Neural cell (in vitro differentiated cells): ENCODE results near the gene GABRG3. TPM values are rescaled to one million over a fixed set of nuclear protein-coding genes. Genes with fewer than 3 reads are reported as not detected.

Source experiments
- H2AFZ ChIP-seq: fragments of 200-600, 300-800 bp; sonication (generic), shearing (Covaris generic); 2 replicates; pipeline ENCODE4 v1.6.0; 2014; ENCODE audit warnings: low read depth, mild to moderate bottlenecking, antibody characterized with exemption, low read length, moderate library complexity
- H3F3A ChIP-seq: fragments of 200-600 bp; shearing (Covaris generic); 2 replicates; pipeline ENCODE4 v1.6.1; 2016; ENCODE audit warnings: mild to moderate bottlenecking, moderate library complexity, mixed read lengths, antibody characterized with exemption, low read length; ENCODE audit not compliant: insufficient read depth, poor library complexity, severe bottlenecking
- H3K27ac ChIP-seq: fragments of 200-600, 300-800 bp; sonication (generic), shearing (Covaris generic); 2 replicates; pipeline ENCODE4 v1.5.1; 2014; ENCODE audit warnings: mild to moderate bottlenecking, low read length, moderate library complexity
- H3K27me3 ChIP-seq: fragments of 300-800, 200-600 bp; sonication (generic), shearing (Covaris generic); 2 replicates; pipeline ENCODE4 v1.6.0; 2014; ENCODE audit warnings: mild to moderate bottlenecking, low read depth, low read length, moderate library complexity; ENCODE audit not compliant: insufficient read depth
- H3K36me3 ChIP-seq: fragments of 300-800, 200-600 bp; sonication (generic), shearing (Covaris generic); 2 replicates; pipeline ENCODE4 v1.5.1; 2014; ENCODE audit warnings: mild to moderate bottlenecking, antibody characterized with exemption, low read length, moderate library complexity; ENCODE audit not compliant: insufficient read depth
- H3K4me2 ChIP-seq: fragments of 300-800, 200-600 bp; sonication (generic), shearing (Covaris generic); 2 replicates; pipeline ENCODE4 v1.6.0; 2014; ENCODE audit warnings: mild to moderate bottlenecking, low read length
- H3K4me3 ChIP-seq: fragments of 300-800, 200-600 bp; sonication (generic), shearing (Covaris generic); 2 replicates; pipeline ENCODE4 v1.5.1; 2014; ENCODE audit warnings: mild to moderate bottlenecking, low read length, moderate library complexity
- H3K79me2 ChIP-seq: fragments of 200-600 bp; shearing (Covaris generic); replicated peaks from 2 replicates; pipeline ENCODE4 v1.6.0; 2014; ENCODE audit warnings: mild to moderate bottlenecking, low read length, moderate library complexity; ENCODE audit not compliant: insufficient read depth
- H3K9ac ChIP-seq: fragments of 300-800, 200-600 bp; sonication (generic), shearing (Covaris generic); 2 replicates; pipeline ENCODE4 v1.6.1; 2016; ENCODE audit warnings: mild to moderate bottlenecking, low read length, mixed read lengths
- H3K9me2 ChIP-seq: fragments of 200-600 bp; shearing (Covaris generic); 2 replicates; pipeline ENCODE4 v1.6.1; 2016; ENCODE audit warnings: mild to moderate bottlenecking, low read length, mixed read lengths; ENCODE audit not compliant: insufficient read depth
- H3K9me3 ChIP-seq: fragments of 200-600, 300-800 bp; sonication (generic), shearing (Covaris generic); 2 replicates; pipeline ENCODE4 v1.6.1; 2016; ENCODE audit warnings: mild to moderate bottlenecking, mixed run types, low read length, moderate library complexity, mixed read lengths
- H4K20me1 ChIP-seq: fragments of 200-600 bp; shearing (Covaris generic); 2 replicates; pipeline ENCODE4 v1.6.1; 2016; ENCODE audit warnings: mild to moderate bottlenecking, mixed run types; ENCODE audit not compliant: insufficient read depth
- EP300 ChIP-seq: fragments of 450-650 bp; conservative IDR thresholded peaks from 2 replicates; pipeline ENCODE4 v1.6.1; 2014; ENCODE audit warnings: antibody characterized with exemption, mild to moderate bottlenecking, moderate library complexity; ENCODE audit not compliant: poor library complexity, severe bottlenecking
- EZH2 ChIP-seq: fragments of 200-600, 300-800 bp; shearing (Covaris generic), sonication (generic); IDR thresholded peaks from 2 replicates; pipeline ENCODE4 v1.6.1; 2014; ENCODE audit warnings: antibody characterized with exemption, low read length, borderline replicate concordance, mild to moderate bottlenecking; ENCODE audit not compliant: insufficient read depth, poor library complexity, severe bottlenecking
- MXI1 ChIP-seq: fragments of 450-650 bp; conservative IDR thresholded peaks from 2 replicates; pipeline ENCODE4 v1.6.1; 2014; ENCODE audit warnings: antibody characterized with exemption, mild to moderate bottlenecking; ENCODE audit not compliant: poor library complexity, severe bottlenecking
- POLR2AphosphoS5 ChIP-seq: IDR thresholded peaks from 2 replicates; pipeline ENCODE4 v1.6.1; 2012
- RAD21 ChIP-seq: fragments of 450-650 bp; conservative IDR thresholded peaks from 2 replicates; pipeline ENCODE4 v1.6.1; 2014; ENCODE audit warnings: antibody characterized with exemption, mild to moderate bottlenecking, moderate library complexity
- REST ChIP-seq: IDR thresholded peaks from 2 replicates; pipeline ENCODE4 v1.6.1; 2012; ENCODE audit warnings: borderline replicate concordance
- SMC3 ChIP-seq: fragments of 450-650 bp; conservative IDR thresholded peaks from 2 replicates; pipeline ENCODE4 v1.6.1; 2014; ENCODE audit warnings: antibody characterized with exemption, mild to moderate bottlenecking, moderate library complexity; ENCODE audit not compliant: poor library complexity
- TAF1 ChIP-seq: IDR thresholded peaks from 2 replicates; pipeline ENCODE4 v1.6.1; 2012; ENCODE audit warnings: low read depth
- polyA plus RNA-seq: library from polyadenylated mRNA; depleted of rRNA; stranded (reverse); fragments of >200 nt; gene quantifications from 2 replicates; pipeline ENCODE4 v1.2.3, GENCODE V29; 2014
- TF ChIP-seq, protein P1 (sequence below): fragments of 450-650 bp; IDR thresholded peaks from 2 replicates; pipeline ENCODE4 v1.5.1; 2014; ENCODE audit warnings: antibody characterized with exemption, mild to moderate bottlenecking, moderate library complexity; ENCODE audit not compliant: poor library complexity, severe bottlenecking

The GABRG3 gene
- polyA plus RNA-seq, 1 donor from 2014 or later = 1.2 TPM

GRCh38 chr15:27077790-27078189 lies 106.8 kb downstream of the GABRG3 start:
- Histone ChIP-seq H2AFZ (no peak overlapping the region), H3K79me2 (no peaks in the 10 kb centered on the region), H4K20me1 (no peaks in the 10 kb centered on the region), H3K9ac (no peak overlapping the region), H3K4me3 (no peak overlapping the region), H3K9me3 (no peaks in the 10 kb centered on the region), H3K27ac (no peak overlapping the region), H3K27me3 (no peaks in the 10 kb centered on the region), H3K36me3 (no peaks in the 10 kb centered on the region), H3K9me2 (no peaks in the 10 kb centered on the region), H3F3A (no peaks in the 10 kb centered on the region), H3K4me2 (no peak overlapping the region)
- TF ChIP-seq EP300 = no peak
- TF ChIP-seq SMC3 = no peak
- TF ChIP-seq EZH2 = no peak
- TF ChIP-seq, protein P1, sequence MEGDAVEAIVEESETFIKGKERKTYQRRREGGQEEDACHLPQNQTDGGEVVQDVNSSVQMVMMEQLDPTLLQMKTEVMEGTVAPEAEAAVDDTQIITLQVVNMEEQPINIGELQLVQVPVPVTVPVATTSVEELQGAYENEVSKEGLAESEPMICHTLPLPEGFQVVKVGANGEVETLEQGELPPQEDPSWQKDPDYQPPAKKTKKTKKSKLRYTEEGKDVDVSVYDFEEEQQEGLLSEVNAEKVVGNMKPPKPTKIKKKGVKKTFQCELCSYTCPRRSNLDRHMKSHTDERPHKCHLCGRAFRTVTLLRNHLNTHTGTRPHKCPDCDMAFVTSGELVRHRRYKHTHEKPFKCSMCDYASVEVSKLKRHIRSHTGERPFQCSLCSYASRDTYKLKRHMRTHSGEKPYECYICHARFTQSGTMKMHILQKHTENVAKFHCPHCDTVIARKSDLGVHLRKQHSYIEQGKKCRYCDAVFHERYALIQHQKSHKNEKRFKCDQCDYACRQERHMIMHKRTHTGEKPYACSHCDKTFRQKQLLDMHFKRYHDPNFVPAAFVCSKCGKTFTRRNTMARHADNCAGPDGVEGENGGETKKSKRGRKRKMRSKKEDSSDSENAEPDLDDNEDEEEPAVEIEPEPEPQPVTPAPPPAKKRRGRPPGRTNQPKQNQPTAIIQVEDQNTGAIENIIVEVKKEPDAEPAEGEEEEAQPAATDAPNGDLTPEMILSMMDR = no peak
- TF ChIP-seq MXI1 = no peak
- TF ChIP-seq POLR2AphosphoS5 = no peak
- no peak for TF ChIP-seq REST
- no peak for TF ChIP-seq RAD21
- TF ChIP-seq TAF1 = no peak

- Histone ChIP-seq H3K4me3 (no peak overlapping the region), H4K20me1 (no peaks in the 10 kb centered on the region), H3K9me3 (no peaks in the 10 kb centered on the region), H3K9ac (no peak overlapping the region), H3K4me2 (no peak overlapping the region), H3K36me3 (no peaks in the 10 kb centered on the region), H3F3A (no peaks in the 10 kb centered on the region), H3K9me2 (no peaks in the 10 kb centered on the region), H2AFZ (no peak overlapping the region), H3K27ac (no peak overlapping the region), H3K27me3 (no peaks in the 10 kb centered on the region), H3K79me2 (no peaks in the 10 kb centered on the region)
- TF ChIP-seq MXI1 (no peak), POLR2AphosphoS5 (no peak), REST (no peak), EZH2 (no peak), RAD21 (no peak), EP300 (no peak), TAF1 (no peak), SMC3 (no peak)
- TF ChIP-seq, protein P1 = no peak
Measured at GRCh38 chr15:27081676-27082418, 110.9 kb downstream of the GABRG3 start.
